GM21381 (cell line): ENCODE results near the gene ANKRD63.

Experiments used
- ATAC-seq: cut with Tn5 transposase; IDR thresholded peaks from one replicate; pipeline ENCODE4 v1.9.1; 2021; ENCODE audit warnings: mild to moderate bottlenecking, moderate library complexity; ENCODE audit not compliant: unreplicated experiment

The ANKRD63 gene

GRCh38 chr15:40295877-40296560 lies 13.2 kb upstream of the ANKRD63 start:
- no peak for ATAC-seq

- ATAC-seq: no peak
These were observed 12.4 kb upstream of the ANKRD63 start for GRCh38 chr15:40295297-40295696.

- ATAC-seq: no peak
These were observed 11.3 kb upstream of the ANKRD63 start for GRCh38 chr15:40293905-40294895.

GRCh38 chr15:40293006-40293405 lies 10.1 kb upstream of the ANKRD63 start:
- no peak for ATAC-seq

- no peak for ATAC-seq
These were observed 9.4 kb upstream of the ANKRD63 start for GRCh38 chr15:40292246-40292645.

- no peak for ATAC-seq
These were observed 8.2 kb upstream of the ANKRD63 start for GRCh38 chr15:40290918-40291574.

- ATAC-seq: no peak
These were observed 7.7 kb upstream of the ANKRD63 start for GRCh38 chr15:40290545-40290917.

- ATAC-seq: no peak
These were observed 6.4 kb upstream of the ANKRD63 start for GRCh38 chr15:40289140-40289775.

- ATAC-seq: no peak
These were observed 5.1 kb upstream of the ANKRD63 start for GRCh38 chr15:40287968-40288367.

GRCh38 chr15:40287505-40287904 lies 4.6 kb upstream of the ANKRD63 start:
- no peak for ATAC-seq

- no peak for ATAC-seq
These were observed 3.9 kb upstream of the ANKRD63 start for GRCh38 chr15:40286794-40287193.

GRCh38 chr15:40286061-40286532 lies 3.2 kb upstream of the ANKRD63 start:
- ATAC-seq: no peak

- no peak for ATAC-seq
These were observed 2.7 kb upstream of the ANKRD63 start for GRCh38 chr15:40285554-40286011.

GRCh38 chr15:40285151-40285550 lies 2.3 kb upstream of the ANKRD63 start:
- no peak for ATAC-seq

GRCh38 chr15:40283615-40284300 lies 894 bp upstream of the ANKRD63 start:
- no peak for ATAC-seq

- ATAC-seq: no peak
These were observed 556 bp downstream of the ANKRD63 start for GRCh38 chr15:40282147-40282868.

GRCh38 chr15:40281801-40282146 lies 1.1 kb downstream of the ANKRD63 start:
- ATAC-seq: no peak

- no peak for ATAC-seq
These were observed 1.6 kb downstream of the ANKRD63 start for GRCh38 chr15:40281057-40281800.
